Stomach (tissue), 9 donors: ENCODE measurements around the gene KLHL30. TPM values are rescaled to one million over a fixed set of nuclear protein-coding genes. Genes with fewer than 3 reads are reported as not detected.

Experiments
- DNase-seq, 2 donors: peaks; one replicate each; pipeline versions ENCODE4 v3.0.0 to v3.0.0-alpha.2; 2013 to 2019
- H3K27ac ChIP-seq, 5 donors: fragments of 200-600 bp in 4 of 5; sonication (generic) in 4 of 5; one replicate each; pipeline ENCODE4 v1.5.1; 2013 to 2019; ENCODE audit warnings: mild to moderate bottlenecking in 1 of 5, moderate library complexity in 1 of 5
- H3K27me3 ChIP-seq, 3 donors: fragments of 200-600 bp; sonication (generic); one replicate each; pipeline ENCODE4 v1.5.1; 2017 to 2019; ENCODE audit warnings: mixed run types in 1 of 3
- H3K36me3 ChIP-seq, 4 donors: fragments of 200-600 bp; sonication (generic); 1 replicate in 3 of 4; 2 replicates in 1 of 4; pipeline ENCODE4 v1.5.1; 2016 to 2019
- H3K4me1 ChIP-seq, 4 donors: fragments of 200-600 bp; sonication (generic); one replicate each; pipeline ENCODE4 v1.5.1; 2016 to 2019
- H3K4me3 ChIP-seq, 4 donors: fragments of 200-600 bp; sonication (generic) in 3 of 4; one replicate each; pipeline ENCODE4 v1.5.1; 2016 to 2019; ENCODE audit warnings: mild to moderate bottlenecking in 1 of 4
- H3K9me3 ChIP-seq, 4 donors: fragments of 200-600 bp; sonication (generic); one replicate each; pipeline ENCODE4 v1.5.1; 2016 to 2019
- EP300 ChIP-seq: sonication (generic); formaldehyde crosslinking; IDR thresholded peaks from one replicate; pipeline ENCODE4 v1.6.1; 2017; ENCODE audit warnings: antibody characterized with exemption
- POLR2A ChIP-seq, 4 donors: fragments of 450-650 bp; IDR thresholded peaks; one replicate each; pipeline ENCODE4 v1.6.1; 2016; ENCODE audit warnings: antibody characterized with exemption in 4 of 4, control low read depth in 2 of 4, mild to moderate bottlenecking in 1 of 4, moderate library complexity in 1 of 4
- POLR2AphosphoS5 ChIP-seq, 3 donors: sonication (generic); formaldehyde crosslinking; IDR thresholded peaks; one replicate each; pipeline ENCODE4 v1.6.1; 2016; ENCODE audit warnings: antibody characterized with exemption in 3 of 3
- WGBS, 5 donors: extraction: QIAGEN DNeasy Blood & Tissue Kit in 3 of 5; methylation state at CpG; one replicate each; pipeline versions ENCODE4 v1.1.5 to v1.1.7; 2013 to 2018; 5-methylcytosine and 5-hydroxymethylcytosine counted together
- intact Hi-C: fragments of 100-400 bp; cut with DNase I; formaldehyde crosslinking; loops from one replicate; pipeline ENCODE4 v1.15.1; 2023; ENCODE audit warnings: low total_unique reads
- polyA plus RNA-seq, 3 donors: library from polyadenylated mRNA; stranded (reverse); fragments of 200-250 nt; gene quantifications; one replicate each; pipeline ENCODE4 v1.2.3, GENCODE V29; 2013
- total RNA-seq, 5 donors: library from RNA; depleted of rRNA; stranded (reverse); fragments of >200 nt; gene quantifications; one replicate each; pipeline versions ENCODE4 v1.1.0 to v1.2.3, GENCODE V29; 2014 to 2016
- TF ChIP-seq, protein P1 (sequence below), 7 experiments: fragments of 450-650 bp in 4 of 7; fragments of 200-600 bp in 3 of 7; sonication (generic) in 3 of 7; IDR thresholded peaks; one replicate each; pipeline ENCODE4 v1.5.1; 2016 to 2019; ENCODE audit warnings: antibody characterized with exemption in 7 of 7, control low read depth in 2 of 7, mild to moderate bottlenecking in 1 of 7
- donor health status: healthy with polysubstance abuse.
- donor health status: Bipolar disorder and iron deficiency.
- donor health status: healthy.

KLHL30 gene
- total and polyA plus RNA-seq, 8 donors: 0.06 to 1.7 (median 0.37) TPM; not detected in 2

DNA sequence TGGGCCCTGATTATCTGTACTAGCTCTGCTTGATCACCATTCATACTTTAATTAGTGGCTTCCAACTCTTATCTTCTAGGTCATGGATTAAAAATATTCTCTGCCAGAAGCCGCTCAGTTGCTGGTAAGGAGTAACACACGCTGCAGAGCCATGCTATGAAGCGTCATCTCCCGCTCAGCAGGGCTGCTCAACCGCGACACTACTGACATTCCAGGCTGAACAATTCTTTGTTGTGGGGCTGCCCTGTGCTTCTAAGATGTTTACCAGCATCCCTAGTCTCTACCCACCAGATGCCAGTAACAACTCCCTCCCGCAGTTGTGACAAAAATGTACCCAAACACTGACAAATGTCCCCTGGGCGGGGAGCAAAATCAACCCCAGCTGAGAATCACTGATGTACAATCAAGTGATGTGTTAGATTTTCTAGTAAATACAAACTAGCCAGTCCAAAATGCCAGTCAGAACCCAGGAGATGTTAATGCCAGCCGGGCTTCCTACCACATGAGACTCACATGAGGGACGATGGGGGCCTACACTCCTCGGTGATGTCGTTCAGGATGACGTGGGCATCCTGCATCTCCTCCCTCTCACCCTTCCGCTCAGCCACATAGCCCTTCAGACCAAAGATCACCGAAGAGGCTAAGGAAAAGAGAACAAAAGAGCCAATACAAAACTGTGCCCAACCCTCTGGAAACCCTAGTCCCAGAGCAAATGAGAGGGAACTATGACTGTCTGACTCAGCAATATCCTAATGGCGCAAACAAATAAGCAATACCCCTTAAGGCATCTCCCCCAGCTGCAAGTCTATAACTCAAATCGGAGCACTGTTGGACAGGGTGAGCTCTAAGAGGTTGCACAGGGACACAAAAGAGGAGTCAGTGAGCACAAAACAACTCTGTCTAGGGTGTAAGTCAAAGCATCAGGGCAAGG is 49.4 kb downstream of the KLHL30 start:
- H3K4me1 ChIP-seq: no peaks in the 10 kb centered on the region
- 93 to 96% (median 95%) methylated on average over 17 of the region's 17 CpGs for WGBS, 5 donors
- intact Hi-C loops: no loop called here
- H3K27ac ChIP-seq: no peak overlapping the region
- peaks cover 87 to 100% (median 99%) of the 10 kb centered on the region in 4 donors for H3K36me3 ChIP-seq
- no peak for DNase-seq
- H3K27me3 ChIP-seq: no peaks in the 10 kb centered on the region
- H3K9me3 ChIP-seq: no peaks in the 10 kb centered on the region
- no peak for TF ChIP-seq EP300
- TF ChIP-seq POLR2AphosphoS5 (IDR thresholded peaks at IDR 0.05): no peak
- TF ChIP-seq, protein P1, sequence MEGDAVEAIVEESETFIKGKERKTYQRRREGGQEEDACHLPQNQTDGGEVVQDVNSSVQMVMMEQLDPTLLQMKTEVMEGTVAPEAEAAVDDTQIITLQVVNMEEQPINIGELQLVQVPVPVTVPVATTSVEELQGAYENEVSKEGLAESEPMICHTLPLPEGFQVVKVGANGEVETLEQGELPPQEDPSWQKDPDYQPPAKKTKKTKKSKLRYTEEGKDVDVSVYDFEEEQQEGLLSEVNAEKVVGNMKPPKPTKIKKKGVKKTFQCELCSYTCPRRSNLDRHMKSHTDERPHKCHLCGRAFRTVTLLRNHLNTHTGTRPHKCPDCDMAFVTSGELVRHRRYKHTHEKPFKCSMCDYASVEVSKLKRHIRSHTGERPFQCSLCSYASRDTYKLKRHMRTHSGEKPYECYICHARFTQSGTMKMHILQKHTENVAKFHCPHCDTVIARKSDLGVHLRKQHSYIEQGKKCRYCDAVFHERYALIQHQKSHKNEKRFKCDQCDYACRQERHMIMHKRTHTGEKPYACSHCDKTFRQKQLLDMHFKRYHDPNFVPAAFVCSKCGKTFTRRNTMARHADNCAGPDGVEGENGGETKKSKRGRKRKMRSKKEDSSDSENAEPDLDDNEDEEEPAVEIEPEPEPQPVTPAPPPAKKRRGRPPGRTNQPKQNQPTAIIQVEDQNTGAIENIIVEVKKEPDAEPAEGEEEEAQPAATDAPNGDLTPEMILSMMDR (IDR thresholded peaks at IDR 0.05): no peak
- no peak overlapping the region for H3K4me3 ChIP-seq

DNA sequence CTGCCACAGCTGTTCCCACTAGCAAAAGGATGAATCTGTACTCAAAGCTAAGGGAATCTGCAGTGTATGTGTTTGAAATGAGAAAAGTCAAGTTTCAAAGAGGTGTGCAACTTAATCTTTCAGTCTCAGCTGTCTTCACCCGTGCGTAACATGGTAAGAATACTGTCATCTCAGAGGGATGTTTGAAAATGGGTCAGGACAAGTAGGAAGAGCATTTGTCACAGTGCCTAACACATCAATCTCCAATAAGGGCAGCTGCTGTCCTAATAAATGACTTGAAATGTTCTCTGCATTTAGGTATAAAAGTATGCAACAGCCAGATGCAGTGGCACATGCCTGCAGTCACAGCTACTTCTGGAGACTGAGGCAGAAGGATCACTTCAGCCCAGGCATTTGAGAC is 52.0 kb downstream of the KLHL30 start:
- H3K9me3 ChIP-seq: no peaks in the 10 kb centered on the region
- H3K4me3 ChIP-seq: no peak overlapping the region
- no peaks in the 10 kb centered on the region for H3K27me3 ChIP-seq
- no peak overlapping the region for H3K27ac ChIP-seq
- TF ChIP-seq, protein P1 (IDR thresholded peaks at IDR 0.05): no peak
- TF ChIP-seq EP300: no peak
- TF ChIP-seq POLR2A (IDR thresholded peaks at IDR 0.05): no peak
- intact Hi-C loops: no loop called here
- peaks cover 74 to 94% (median 93%) of the 10 kb centered on the region in 4 donors for H3K36me3 ChIP-seq
- 90 to 94% (median 91%) methylated on average over 2 of the region's 2 CpGs for WGBS, 5 donors
- peaks cover 0 to 3% (median 0%) of the 10 kb centered on the region in 4 donors for H3K4me1 ChIP-seq
- DNase-seq: no peak

Other genes with a start within 250 kb of the KLHL30 start
- gene UBE2F, start 171.7 kb upstream of the KLHL30 start, total RNA-seq: 10 to 100 TPM in 3 of 5 donors, 1 to 10 TPM in 1, not detected in 1; 6.4 to 87.0 (median 28.8) TPM
- 10 to 100 TPM; 44.9 to 63.1 (median 60.2) TPM for gene UBE2F, start 171.7 kb upstream of the KLHL30 start, polyA plus RNA-seq
- gene SCLY, start 77.7 kb upstream of the KLHL30 start, total RNA-seq: 10 to 100 TPM in 4 of 5 donors, 1 to 10 TPM in 1; 7.2 to 12.8 (median 12.1) TPM
- gene SCLY, start 77.7 kb upstream of the KLHL30 start, polyA plus RNA-seq: 10 to 100 TPM in 1 of 3 donors, 1 to 10 TPM in 2; 5.4 to 11.3 (median 9.9) TPM
- gene ESPNL, start 38.3 kb upstream of the KLHL30 start, total RNA-seq: 1 to 10 TPM in 1 of 5 donors, under 1 TPM in 1, not detected in 3; 0.73 to 1.3 TPM
- under 1 TPM; 0.05 to 0.31 (median 0.25) TPM for gene ESPNL, start 38.3 kb upstream of the KLHL30 start, polyA plus RNA-seq
- gene ERFE, start 20.3 kb downstream of the KLHL30 start, total RNA-seq: 1 to 10 TPM in 1 of 5 donors, under 1 TPM in 1, not detected in 3; 0.89 to 1.1 TPM
- gene ERFE, start 20.3 kb downstream of the KLHL30 start, polyA plus RNA-seq: under 1 TPM in 2 of 3 donors, not detected in 1; 0.13 to 0.75 TPM
- 10 to 100 TPM; 20.4 to 59.4 (median 33.6) TPM for gene ILKAP, start 65.0 kb downstream of the KLHL30 start, total RNA-seq
- 10 to 100 TPM; 37.1 to 55.1 (median 38.5) TPM for gene ILKAP, start 65.0 kb downstream of the KLHL30 start, polyA plus RNA-seq
- 100 to 1,000 TPM in 1 of 5 donors, 10 to 100 TPM in 1, 1 to 10 TPM in 2, not detected in 1; 6.7 to 222 (median 45.5) TPM for gene HES6, start 101.4 kb downstream of the KLHL30 start, total RNA-seq
- gene HES6, start 101.4 kb downstream of the KLHL30 start, polyA plus RNA-seq: 10 to 100 TPM; 10.8 to 20.0 (median 17.0) TPM
- 100 to 1,000 TPM in 1 of 5 donors, 10 to 100 TPM in 4; 20.9 to 188 (median 40.8) TPM for gene PER2, start 149.9 kb downstream of the KLHL30 start, total RNA-seq
- 1 to 10 TPM; 4.4 to 9.8 (median 7.3) TPM for gene PER2, start 149.9 kb downstream of the KLHL30 start, polyA plus RNA-seq
- 10 to 100 TPM in 3 of 5 donors, 1 to 10 TPM in 1, under 1 TPM in 1; 0.58 to 21.1 (median 10.7) TPM for gene TRAF3IP1, start 181.8 kb downstream of the KLHL30 start, total RNA-seq
- 10 to 100 TPM in 2 of 3 donors, 1 to 10 TPM in 1; 4.4 to 20.6 (median 10.8) TPM for gene TRAF3IP1, start 181.8 kb downstream of the KLHL30 start, polyA plus RNA-seq